Spleen (tissue), 11 donors: Measurements from ENCODE around the gene SLC7A6OS. TPM values are rescaled to one million over a fixed set of nuclear protein-coding genes. Genes with fewer than 3 reads are reported as not detected.

Experiments used
- DNase-seq: peaks from one replicate; pipeline ENCODE4 v3.0.0-alpha.2; 2020
- H3K27ac ChIP-seq, 8 donors: fragments of 200-600 bp; sonication (generic) in 7 of 8; 1 replicate in 4 of 8; 2 replicates in 4 of 8; pipeline versions ENCODE4 v1.5.0 to v1.8.0; 2016 to 2021; ENCODE audit warnings: inconsistent platforms in 4 of 8, mild to moderate bottlenecking in 4 of 8, moderate library complexity in 1 of 8
- H3K27me3 ChIP-seq, 7 donors: fragments of 200-600 bp; sonication (generic) in 6 of 7; replicated peaks in 1 of 7; 1 replicate in 4 of 7; 2 replicates in 3 of 7; pipeline versions ENCODE4 v1.5.0 to v1.8.0; 2016 to 2021; ENCODE audit warnings: inconsistent platforms in 3 of 7, mild to moderate bottlenecking in 1 of 7
- H3K36me3 ChIP-seq, 6 donors: fragments of 200-600 bp; sonication (generic) in 5 of 6; 1 replicate in 4 of 6; 2 replicates in 2 of 6; pipeline versions ENCODE4 v1.5.0 to v1.8.0; 2016 to 2021; ENCODE audit warnings: inconsistent platforms in 2 of 6
- H3K4me1 ChIP-seq, 6 donors: fragments of 200-600 bp; sonication (generic) in 5 of 6; 1 replicate in 3 of 6; 2 replicates in 3 of 6; pipeline versions ENCODE4 v1.5.0 to v1.8.0; 2016 to 2021; ENCODE audit warnings: inconsistent platforms in 3 of 6
- H3K4me3 ChIP-seq, 8 donors: fragments of 200-600 bp; sonication (generic) in 7 of 8; 1 replicate in 4 of 8; 2 replicates in 4 of 8; pipeline versions ENCODE4 v1.5.0 to v1.8.0; 2016 to 2021; ENCODE audit warnings: inconsistent platforms in 4 of 8, mild to moderate bottlenecking in 4 of 8, moderate library complexity in 2 of 8
- H3K9me3 ChIP-seq, 8 donors: fragments of 200-600 bp; sonication (generic) in 7 of 8; 1 replicate in 4 of 8; 2 replicates in 4 of 8; pipeline versions ENCODE4 v1.5.0 to v1.8.0; 2016 to 2021; ENCODE audit warnings: inconsistent platforms in 4 of 8
- CTCF ChIP-seq, 11 experiments: fragments of 200-600 bp in 7 of 11; fragments of 450-650 bp in 4 of 11; sonication (generic) in 4 of 11; IDR thresholded peaks in 8 of 11; conservative IDR thresholded peaks in 3 of 11; 1 replicate in 7 of 11; 2 replicates in 4 of 11; pipeline versions ENCODE4 v1.4.0 to v1.8.0; 2016 to 2021; ENCODE audit warnings: antibody characterized with exemption in 11 of 11, inconsistent platforms in 4 of 11, mild to moderate bottlenecking in 1 of 11
- POLR2A ChIP-seq, 3 donors: fragments of 450-650 bp; IDR thresholded peaks; one replicate each; pipeline ENCODE4 v1.5.1; 2017; ENCODE audit warnings: antibody characterized with exemption in 3 of 3, mild to moderate bottlenecking in 1 of 3
- POLR2AphosphoS5 ChIP-seq, 3 donors: sonication (generic); formaldehyde crosslinking; IDR thresholded peaks; one replicate each; pipeline ENCODE4 v1.5.1; 2017; ENCODE audit warnings: antibody characterized with exemption in 3 of 3
- WGBS, 5 donors: extraction: QIAGEN DNeasy Blood & Tissue Kit in 3 of 5; methylation state at CpG; one replicate each; pipeline versions ENCODE4 v1.1.5 to v1.1.7; 2013 to 2018; 5-methylcytosine and 5-hydroxymethylcytosine counted together
- intact Hi-C: fragments of 100-400 bp; cut with DNase I; formaldehyde crosslinking; loops from one replicate; pipeline ENCODE4 v1.15.0; 2023; ENCODE audit warnings: low total_unique reads
- polyA plus RNA-seq, 3 donors: library from polyadenylated mRNA; stranded (reverse); fragments of 200-250 nt; gene quantifications; one replicate each; pipeline ENCODE4 v1.2.1, GENCODE V29; 2013
- total RNA-seq, 7 donors: library from RNA; depleted of rRNA in 3 of 7; stranded (reverse); fragments of >200 nt in 3 of 7; fragmentation: NEBNext Ultra II Directional in 4 of 7; extraction: Animal tissue kit (Norgen Biotek cat#: 25700) in 4 of 7; gene quantifications; one replicate each; pipeline versions ENCODE4 v1.1.0 to v1.2.1, GENCODE V29; 2016 to 2021
- donor health status: healthy with polysubstance abuse.
- donor health status: DM: no; HTN: no; CAD: no; lungs with moderate emphysema.
- donor health status: DM: no; HTN: no; CAD: no.
- donor health status: Bipolar disorder and iron deficiency.
- donor health status: healthy.
- donor health status: DM: no; HTN: no; CAD: no.
- donor health status: DM: yes; HTN: yes; CAD: no.

SLC7A6OS gene
- total and polyA plus RNA-seq, 10 donors, result 7.5 to 30.6 (median 23.5) TPM

- no peak for DNase-seq
- H3K4me3 ChIP-seq, result peak overlapping the region in 2 of 8 donors; percentile 3 to 51
- no peaks in the 10 kb centered on the region for H3K27me3 ChIP-seq
- peaks cover 20 to 40% (median 34%) of the 10 kb centered on the region in 6 donors for H3K4me1 ChIP-seq
- peaks cover 0 to 100% (median 70%) of the 10 kb centered on the region in 6 donors for H3K36me3 ChIP-seq
- no peaks in the 10 kb centered on the region for H3K9me3 ChIP-seq
- intact Hi-C loops, result no loop called here
- peak in 1 of 11 experiments; percentile 21 for TF ChIP-seq CTCF (IDR thresholded peaks at IDR 0.05 in 8 of 11, conservative IDR thresholded peaks at IDR 0.05 in 3 of 11)
- no peak for TF ChIP-seq POLR2AphosphoS5 (IDR thresholded peaks at IDR 0.05)
- 64 to 69% (median 67%) methylated on average over 20 to 28 of the region's 28 CpGs for WGBS, 5 donors
- peak overlapping the region in 2 of 8 donors; percentile 24 to 28 for H3K27ac ChIP-seq
Measured at GRCh38 chr16:68355447-68356248, 44.9 kb upstream of the SLC7A6OS start.

- TF ChIP-seq POLR2AphosphoS5 (IDR thresholded peaks at IDR 0.05) (no peak), CTCF (IDR thresholded peaks at IDR 0.05 in 8 of 11, conservative IDR thresholded peaks at IDR 0.05 in 3 of 11) (no peak), POLR2A (IDR thresholded peaks at IDR 0.05) (no peak)
- intact Hi-C loops, result no loop called here
- 93 to 96% (median 93%) methylated on average over 9 of the region's 9 CpGs for WGBS, 5 donors
- Histone ChIP-seq H3K27me3 (no peaks in the 10 kb centered on the region), H3K9me3 (no peaks in the 10 kb centered on the region), H3K4me3 (no peak overlapping the region), H3K27ac (no peak overlapping the region), H3K36me3 (peaks cover 0 to 100% (median 78%) of the 10 kb centered on the region in 6 donors), H3K4me1 (peaks cover 20 to 40% (median 34%) of the 10 kb centered on the region in 6 donors)
- no peak for DNase-seq
Measured at GRCh38 chr16:68354816-68355215, 44.1 kb upstream of the SLC7A6OS start.

- Histone ChIP-seq H3K27ac (no peak overlapping the region), H3K27me3 (no peaks in the 10 kb centered on the region), H3K4me1 (peaks cover 20 to 35% (median 31%) of the 10 kb centered on the region in 6 donors), H3K36me3 (peaks cover 0 to 100% (median 82%) of the 10 kb centered on the region in 6 donors), H3K9me3 (no peaks in the 10 kb centered on the region), H3K4me3 (no peak overlapping the region)
- no peak for DNase-seq
- intact Hi-C loops, result no loop called here
- TF ChIP-seq POLR2AphosphoS5 (IDR thresholded peaks at IDR 0.05) (no peak), CTCF (IDR thresholded peaks at IDR 0.05 in 8 of 11, conservative IDR thresholded peaks at IDR 0.05 in 3 of 11) (no peak), POLR2A (IDR thresholded peaks at IDR 0.05) (no peak)
- 85 to 93% (median 89%) methylated on average over 6 to 13 of the region's 13 CpGs for WGBS, 5 donors
Measured at GRCh38 chr16:68353366-68353765, 42.6 kb upstream of the SLC7A6OS start.

GRCh38 chr16:68351991-68352431, 41.3 kb upstream of the SLC7A6OS start:
- 92 to 97% (median 96%) methylated on average over 11 of the region's 11 CpGs for WGBS, 5 donors
- intact Hi-C loops, result no loop called here
- peaks cover 0 to 100% (median 84%) of the 10 kb centered on the region in 6 donors for H3K36me3 ChIP-seq
- TF ChIP-seq CTCF (IDR thresholded peaks at IDR 0.05 in 8 of 11, conservative IDR thresholded peaks at IDR 0.05 in 3 of 11), result no peak
- TF ChIP-seq POLR2A (IDR thresholded peaks at IDR 0.05), result no peak
- no peak for TF ChIP-seq POLR2AphosphoS5 (IDR thresholded peaks at IDR 0.05)
- H3K4me3 ChIP-seq, result no peak overlapping the region
- no peak for DNase-seq
- H3K9me3 ChIP-seq, result no peaks in the 10 kb centered on the region
- H3K27me3 ChIP-seq, result no peaks in the 10 kb centered on the region
- H3K27ac ChIP-seq, result no peak overlapping the region
- H3K4me1 ChIP-seq, result peaks cover 16 to 21% (median 19%) of the 10 kb centered on the region in 6 donors
